AG04449 (cell line): ENCODE data around the gene PEAK1.
A peak's percentile ranks its signal among the peaks of the same experiment; 100 is the strongest.

Experiments
- CTCF ChIA-PET: fragments of 350-600 bp; formaldehyde crosslinking; extraction: SDS; loops from one replicate; lab custom pipeline; 2021; ENCODE audit warnings: antibody characterized with exemption; lab: Yijun Ruan, JAX
- POLR2A ChIA-PET: fragments of 400-600, 350-600 bp; formaldehyde crosslinking; extraction: SDS; loops from one replicate; lab custom pipeline; 2020; ENCODE audit warnings: antibody characterized with exemption, inconsistent platforms; lab: Yijun Ruan, JAX
- DNase-seq: peaks from one replicate; pipeline ENCODE4 v3.0.0-alpha.2; 2010; ENCODE audit warnings: low read depth, low spot score
- H3K4me3 ChIP-seq: 2 replicates; pipeline ENCODE4 v1.5.1; 2011; ENCODE audit warnings: low read depth, mild to moderate bottlenecking, control low read depth, low read length
- CTCF ChIP-seq: IDR thresholded peaks from one replicate; pipeline ENCODE4 v1.5.1; 2011; ENCODE audit warnings: mild to moderate bottlenecking, moderate library complexity, low read length, control low read depth, inconsistent platforms; ENCODE audit not compliant: insufficient read depth; ENCODE audit errors: missing control alignments

Gene PEAK1

GRCh38 chr15:77144026-77144425 is 275.9 kb downstream of the PEAK1 start:
- DNase-seq: peak; percentile 12
- TF ChIP-seq CTCF: no peak
- CTCF ChIA-PET: interaction anchor here (1.0 to 1.9 kb wide), 7 partner anchors 12 to 399 kb away, joined by 3 to 11 read pairs (median 4); no protein-coding TSS in a partner anchor
- POLR2A ChIA-PET: interaction anchor here (0.9 to 2.1 kb wide), 6 partner anchors 23 to 399 kb away, joined by 4 to 8 read pairs (median 4); no protein-coding TSS in a partner anchor
- no peak overlapping the region for H3K4me3 ChIP-seq

GRCh38 chr15:77143616-77144015 is 276.3 kb downstream of the PEAK1 start:
- no peak for DNase-seq
- no peak for TF ChIP-seq CTCF
- CTCF ChIA-PET: interaction anchor here (1.0 to 1.9 kb wide), 3 partner anchors 13 to 399 kb away, joined by 3 to 11 read pairs (median 3); no protein-coding TSS in a partner anchor

GRCh38 chr15:77143191-77143590 is 276.7 kb downstream of the PEAK1 start:
- no peak for TF ChIP-seq CTCF
- no peak for DNase-seq
- CTCF ChIA-PET: interaction anchor here (1.0 to 1.9 kb wide), 3 partner anchors 13 to 399 kb away, joined by 3 to 11 read pairs (median 3); no protein-coding TSS in a partner anchor
- H3K4me3 ChIP-seq: no peak overlapping the region
- POLR2A ChIA-PET: no interaction called here

More at GRCh38 chr15:77143616-77144015, 276.3 kb downstream of the PEAK1 start:
- H3K4me3 ChIP-seq: no peak overlapping the region
- POLR2A ChIA-PET: interaction anchor here (1.5 to 2.0 kb wide), 2 partner anchors 43 to 399 kb away, joined by 4 to 8 read pairs; no protein-coding TSS in a partner anchor

GRCh38 chr15:77140220-77140619 is 279.7 kb downstream of the PEAK1 start:
- ChIA-PET POLR2A (no interaction called here), CTCF (interaction anchor here (0.6 to 1.9 kb wide), 4 partner anchors 9 to 403 kb away, joined by 3 to 11 read pairs (median 6); no protein-coding TSS in a partner anchor)
- no peak overlapping the region for H3K4me3 ChIP-seq
- no peak for DNase-seq
- no peak for TF ChIP-seq CTCF

- no peak overlapping the region for H3K4me3 ChIP-seq
- POLR2A ChIA-PET: no interaction called here
- CTCF ChIA-PET: interaction anchor here (1.4 to 1.9 kb wide), 4 partner anchors 8 to 404 kb away, joined by 3 to 11 read pairs (median 6); no protein-coding TSS in a partner anchor
- no peak for DNase-seq
- no peak for TF ChIP-seq CTCF
These were observed 280.6 kb downstream of the PEAK1 start for GRCh38 chr15:77139312-77139711.

- POLR2A ChIA-PET: no interaction called here
- CTCF ChIA-PET: interaction anchor here (0.6 to 1.4 kb wide), 4 partner anchors 15 to 405 kb away, joined by 3 to 5 read pairs (median 3); no protein-coding TSS in a partner anchor
- no peak for DNase-seq
- no peak overlapping the region for H3K4me3 ChIP-seq
- TF ChIP-seq CTCF: no peak
These were observed 281.8 kb downstream of the PEAK1 start for GRCh38 chr15:77138167-77138522.
